Activated effector memory CD4-positive, alpha-beta T cell treated with anti-CD3 and anti-CD28 coated beads, Interleukin-2, amount 50 U/mL, for 16 hours (primary cell): ENCODE data around the gene SIRT3.
"Not testable (repeated sequence)": the region's sequence is repeated elsewhere in the genome, so short reads cannot be mapped to it uniquely, and the experiment has no call there.

ENCODE experiments used
- DNase-seq: peaks from one replicate; pipeline ENCODE4 v3.0.0-alpha.2; 2020

Gene SIRT3

GRCh38 chr11:238346-238745 lies 2.2 kb upstream of the SIRT3 start:
- not testable (repeated sequence) for DNase-seq

GRCh38 chr11:236774-237767 lies 929 bp upstream of the SIRT3 start, which contains the start of gene PSMD13:
Gene PSMD13 (plus strand): TSS chr11:236976. CDS start chr11:237050, 74 bp downstream.
- DNase-seq: peak; percentile 96

- no peak for DNase-seq
Observed at GRCh38 chr11:235609-235996, 539 bp downstream of the SIRT3 start.

GRCh38 chr11:235180-235579 lies 962 bp downstream of the SIRT3 start:
- DNase-seq: peak; percentile 57

GRCh38 chr11:232783-233565 lies 3.2 kb downstream of the SIRT3 start:
- peak; percentile 56 for DNase-seq

GRCh38 chr11:230431-230830 lies 5.7 kb downstream of the SIRT3 start:
- DNase-seq: peak; percentile 30

- peak; percentile 22 for DNase-seq
Observed at GRCh38 chr11:227824-228379, 8.2 kb downstream of the SIRT3 start.

GRCh38 chr11:225734-226453 lies 10.2 kb downstream of the SIRT3 start:
- peak; percentile 59 for DNase-seq

GRCh38 chr11:224424-224823 lies 11.7 kb downstream of the SIRT3 start:
- peak; percentile 25 for DNase-seq

- DNase-seq: peak; percentile 47
Observed at GRCh38 chr11:223884-224283, 12.3 kb downstream of the SIRT3 start.

- peak; percentile 31 for DNase-seq
Observed at GRCh38 chr11:223026-223789, 12.9 kb downstream of the SIRT3 start.

GRCh38 chr11:221998-222789 lies 13.9 kb downstream of the SIRT3 start:
- peak; percentile 58 for DNase-seq

- peak; percentile 12 for DNase-seq
Observed at GRCh38 chr11:221539-221938, 14.6 kb downstream of the SIRT3 start.

GRCh38 chr11:220641-221215 lies 15.4 kb downstream of the SIRT3 start:
- DNase-seq: not testable (repeated sequence)

GRCh38 chr11:218815-219593 lies 17.1 kb downstream of the SIRT3 start:
- peak; percentile 53 for DNase-seq

- DNase-seq: peak; percentile 47
Observed at GRCh38 chr11:217704-218103, 18.4 kb downstream of the SIRT3 start.

- DNase-seq: peak; percentile 50
Observed at GRCh38 chr11:216081-216974, 19.8 kb downstream of the SIRT3 start.

GRCh38 chr11:215581-216037 lies 20.5 kb downstream of the SIRT3 start:
- DNase-seq: peak; percentile 61
